ENCODE data around the gene OVOL2.

The OVOL2 gene

DNA sequence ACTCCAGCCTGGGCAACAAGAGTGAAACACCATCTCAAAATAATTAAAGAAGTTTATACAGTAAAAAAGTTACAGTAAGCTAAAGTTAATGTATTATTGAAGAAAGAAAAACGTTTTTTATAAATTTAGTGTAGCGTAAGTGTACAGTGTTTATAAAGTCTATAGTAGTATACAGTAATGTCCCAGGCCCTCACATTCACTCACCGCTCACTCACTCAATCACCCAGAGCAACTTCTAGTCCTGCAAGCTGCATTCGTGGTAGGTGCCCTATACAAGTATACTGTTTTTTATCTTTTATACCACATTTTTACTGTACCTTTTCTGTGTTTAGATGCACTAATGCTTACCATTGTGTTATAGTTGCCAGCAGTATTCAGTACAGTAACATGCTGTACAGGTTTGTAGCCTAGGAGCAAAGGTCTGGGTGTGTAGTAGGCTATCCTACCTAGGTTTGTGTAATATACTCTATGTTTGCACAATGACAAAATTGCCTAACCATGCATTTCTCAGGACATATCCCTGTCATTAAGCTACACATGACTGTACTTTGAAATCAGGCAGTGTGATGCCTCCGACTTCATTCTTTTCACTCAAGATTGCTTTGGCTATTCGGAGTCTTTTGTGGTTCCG, 72.2 kb downstream of the OVOL2 start:
- DNase-seq (ENCODE audit: low spot score), result peak; percentile 6

DNA sequence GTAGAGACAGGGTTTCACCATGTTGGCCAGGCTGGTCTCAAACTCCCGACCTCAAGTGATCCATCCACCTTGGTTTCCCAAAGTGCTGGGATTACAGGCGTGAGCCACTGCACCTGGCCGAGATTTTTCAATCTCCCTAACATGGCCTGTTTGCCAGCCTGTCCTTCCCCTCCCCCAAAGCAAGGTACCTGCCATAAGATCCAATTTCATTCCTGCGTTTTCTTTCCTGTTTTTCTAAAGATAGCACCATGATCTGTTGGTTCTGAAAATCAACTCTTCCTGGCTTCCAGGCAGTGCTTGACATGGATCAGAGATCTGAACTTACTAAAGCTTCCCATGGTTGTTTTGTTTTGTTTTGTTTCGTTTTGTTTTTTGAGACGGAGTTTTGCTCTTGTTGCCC, 81.4 kb downstream of the OVOL2 start:
- no peak for DNase-seq (ENCODE audit: low spot score)

Measured in kidney tubule cell (primary cell).